Adipocyte (in vitro differentiated cells): Measurements from ENCODE around the gene KBTBD7.
A peak's percentile ranks its signal among the peaks of the same experiment; 100 is the strongest.

Experiments used
- DNase-seq: peaks from one replicate; pipeline ENCODE4 v3.0.0-alpha.2; 2015; ENCODE audit warnings: low read depth
- H3K27me3 ChIP-seq: replicated peaks from 2 replicates; pipeline ENCODE4 v1.7.0; 2013; ENCODE audit warnings: mild to moderate bottlenecking, low read length, moderate library complexity; ENCODE audit not compliant: control insufficient read depth, insufficient read depth
- H3K36me3 ChIP-seq: 2 replicates; pipeline ENCODE4 v1.7.0; 2013; ENCODE audit warnings: low read length, mild to moderate bottlenecking, moderate library complexity; ENCODE audit not compliant: control insufficient read depth, insufficient read depth, severe bottlenecking
- H3K4me1 ChIP-seq: 2 replicates; pipeline ENCODE4 v1.7.0; 2013; ENCODE audit warnings: mild to moderate bottlenecking, low read length, moderate library complexity; ENCODE audit not compliant: control insufficient read depth, insufficient read depth
- H3K4me3 ChIP-seq: 2 replicates; pipeline ENCODE4 v1.7.0; 2013; ENCODE audit warnings: mild to moderate bottlenecking, low read length, moderate library complexity
- H3K9ac ChIP-seq: 2 replicates; pipeline ENCODE4 v1.7.0; 2013; ENCODE audit warnings: mild to moderate bottlenecking, low read length, moderate library complexity
- H3K9me3 ChIP-seq: 2 replicates; pipeline ENCODE4 v1.7.0; 2013; ENCODE audit warnings: mild to moderate bottlenecking, low read length, moderate library complexity; ENCODE audit not compliant: control insufficient read depth

Gene KBTBD7

GRCh38 chr13:41193919-41194824 lies at the start of gene KBTBD7:
Gene KBTBD7, minus strand, starts transcription at chr13:41194569. Its CDS starts 312 bp downstream, at chr13:41194257.
- Histone ChIP-seq H3K36me3 (no peaks in the 10 kb centered on the region), H3K27me3 (no peaks in the 10 kb centered on the region), H3K4me3 (peak within 1 kb of the TSS; percentile 86), H3K9ac (peak within 1 kb of the TSS; percentile 89), H3K4me1 (peaks cover 33% of the 10 kb centered on the region), H3K9me3 (no peaks in the 10 kb centered on the region)
- DNase-seq, result peak; percentile 97

- no peaks in the 10 kb centered on the region for H3K27me3 ChIP-seq
- H3K4me1 ChIP-seq, result peaks cover 27% of the 10 kb centered on the region
- no peaks in the 10 kb centered on the region for H3K9me3 ChIP-seq
- H3K9ac ChIP-seq, result no peak overlapping the region
- peaks cover 13% of the 10 kb centered on the region for H3K36me3 ChIP-seq
- H3K4me3 ChIP-seq, result no peak overlapping the region
- no peak for DNase-seq
Observed at GRCh38 chr13:41241626-41242025, 47.3 kb upstream of the KBTBD7 start.

- no peak overlapping the region for H3K9ac ChIP-seq
- H3K9me3 ChIP-seq, result no peaks in the 10 kb centered on the region
- H3K4me3 ChIP-seq, result no peak overlapping the region
- peaks cover 13% of the 10 kb centered on the region for H3K36me3 ChIP-seq
- H3K4me1 ChIP-seq, result no peaks in the 10 kb centered on the region
- H3K27me3 ChIP-seq, result no peaks in the 10 kb centered on the region
- no peak for DNase-seq
Observed at GRCh38 chr13:41236369-41236768, 42.0 kb upstream of the KBTBD7 start.

- DNase-seq, result no peak
- H3K9me3 ChIP-seq, result no peaks in the 10 kb centered on the region
- no peaks in the 10 kb centered on the region for H3K4me1 ChIP-seq
- no peaks in the 10 kb centered on the region for H3K27me3 ChIP-seq
- H3K9ac ChIP-seq, result no peak overlapping the region
- peaks cover 5% of the 10 kb centered on the region for H3K36me3 ChIP-seq
- H3K4me3 ChIP-seq, result no peak overlapping the region
Observed at GRCh38 chr13:41232578-41233480, 38.5 kb upstream of the KBTBD7 start.

GRCh38 chr13:41231786-41232185 lies 37.4 kb upstream of the KBTBD7 start:
- Histone ChIP-seq H3K27me3 (no peaks in the 10 kb centered on the region), H3K4me3 (no peak overlapping the region), H3K9me3 (no peaks in the 10 kb centered on the region), H3K4me1 (no peaks in the 10 kb centered on the region), H3K36me3 (peaks cover 5% of the 10 kb centered on the region), H3K9ac (no peak overlapping the region)
- DNase-seq, result no peak

- Histone ChIP-seq H3K36me3 (peaks cover 5% of the 10 kb centered on the region), H3K4me1 (no peaks in the 10 kb centered on the region), H3K4me3 (no peak overlapping the region)
Observed at GRCh38 chr13:41231025-41231677, 36.8 kb upstream of the KBTBD7 start.

GRCh38 chr13:41229356-41229755 lies 35.0 kb upstream of the KBTBD7 start:
- no peak for DNase-seq
- Histone ChIP-seq H3K27me3 (no peaks in the 10 kb centered on the region), H3K4me1 (peaks cover 7% of the 10 kb centered on the region), H3K9ac (no peak overlapping the region), H3K36me3 (peaks cover 5% of the 10 kb centered on the region), H3K9me3 (no peaks in the 10 kb centered on the region), H3K4me3 (no peak overlapping the region)

More at GRCh38 chr13:41231025-41231677, 36.8 kb upstream of the KBTBD7 start:
- Histone ChIP-seq H3K27me3 (no peaks in the 10 kb centered on the region), H3K9me3 (no peaks in the 10 kb centered on the region), H3K9ac (no peak overlapping the region)
- no peak for DNase-seq

- Histone ChIP-seq H3K36me3 (no peaks in the 10 kb centered on the region), H3K4me1 (peaks cover 24% of the 10 kb centered on the region), H3K9ac (no peak overlapping the region), H3K9me3 (no peaks in the 10 kb centered on the region), H3K27me3 (no peaks in the 10 kb centered on the region), H3K4me3 (peak overlapping the region; percentile 26)
- peak; percentile 65 for DNase-seq
Observed at GRCh38 chr13:41224113-41225110, 30.0 kb upstream of the KBTBD7 start.

GRCh38 chr13:41222259-41222852 lies 28.0 kb upstream of the KBTBD7 start:
- peaks cover 34% of the 10 kb centered on the region for H3K4me1 ChIP-seq
- no peak overlapping the region for H3K4me3 ChIP-seq
- H3K9me3 ChIP-seq, result no peaks in the 10 kb centered on the region
- H3K9ac ChIP-seq, result no peak overlapping the region
- H3K27me3 ChIP-seq, result no peaks in the 10 kb centered on the region
- DNase-seq, result peak; percentile 73
- no peaks in the 10 kb centered on the region for H3K36me3 ChIP-seq

GRCh38 chr13:41220401-41220800 lies 26.0 kb upstream of the KBTBD7 start:
- Histone ChIP-seq H3K4me3 (no peak overlapping the region), H3K4me1 (peaks cover 34% of the 10 kb centered on the region), H3K9ac (no peak overlapping the region), H3K9me3 (no peaks in the 10 kb centered on the region), H3K36me3 (no peaks in the 10 kb centered on the region), H3K27me3 (no peaks in the 10 kb centered on the region)
- DNase-seq, result no peak
